T-cell (primary cell): Measurements from ENCODE around the gene LOXHD1. TPM values are rescaled to one million over a fixed set of nuclear protein-coding genes. Genes with fewer than 3 reads are reported as not detected.

Experiments used
- ATAC-seq, 4 experiments: fragments of 200-7000 bp in 3 of 4; fragments of 150-1000 bp in 1 of 4; cut with Tn5 transposase; replicated peaks in 1 of 4; 1 replicate in 3 of 4; 2 replicates in 1 of 4; pipeline ENCODE4 v1.10.0; 2021; ENCODE audit warnings: moderate library complexity in 3 of 4, mild to moderate bottlenecking in 2 of 4, moderate number of reproducible peaks in 1 of 4
- CTCF ChIA-PET, 2 donors: fragments of 300-600 bp; sonication (Branson Sonifier 250); formaldehyde crosslinking; loops; one replicate each; lab custom pipeline; 2022; ENCODE audit warnings: antibody characterized with exemption in 2 of 2; lab: Charles Lee
- POLR2A ChIA-PET, 2 donors: fragments of 300-600 bp; sonication (Branson Sonifier 250); formaldehyde crosslinking; loops; one replicate each; lab custom pipeline; 2022; ENCODE audit warnings: antibody characterized with exemption in 2 of 2; lab: Charles Lee
- DNase-seq, 35 experiments: peaks; one replicate each; pipeline versions ENCODE4 v3.0.0 to v3.0.0-alpha.2; 2013 to 2023
- H3K27ac ChIP-seq: one replicate; pipeline ENCODE4 v1.5.1; 2013; ENCODE audit warnings: low read length
- H3K27me3 ChIP-seq, 2 experiments: replicated peaks in 1 of 2; 1 replicate in 1 of 2; 2 replicates in 1 of 2; pipeline versions ENCODE4 v1.6.1 to v1.7.0; 2013; ENCODE audit warnings: low read length in 1 of 2, mixed read lengths in 1 of 2; ENCODE audit not compliant: control insufficient read depth in 2 of 2, insufficient read depth in 2 of 2; ENCODE audit errors: extremely low read depth in 1 of 2
- H3K36me3 ChIP-seq, 2 donors: 1 replicate in 1 of 2; 2 replicates in 1 of 2; pipeline versions ENCODE4 v1.6.1 to v1.7.0; 2013; ENCODE audit warnings: low read length in 1 of 2; ENCODE audit not compliant: control insufficient read depth in 2 of 2, insufficient read depth in 1 of 2; ENCODE audit errors: extremely low read depth in 1 of 2
- H3K4me1 ChIP-seq, 2 experiments: 1 replicate in 1 of 2; 2 replicates in 1 of 2; pipeline versions ENCODE4 v1.6.1 to v1.7.0; 2013; ENCODE audit warnings: low read length in 2 of 2, mixed read lengths in 1 of 2; ENCODE audit not compliant: insufficient read depth in 2 of 2, control insufficient read depth in 1 of 2; ENCODE audit errors: extremely low read depth in 1 of 2
- H3K4me3 ChIP-seq, 2 donors: 1 replicate in 1 of 2; 2 replicates in 1 of 2; pipeline versions ENCODE4 v1.5.1 to v1.7.0; 2013; ENCODE audit warnings: mild to moderate bottlenecking in 2 of 2, low read length in 1 of 2, moderate library complexity in 1 of 2; ENCODE audit not compliant: control insufficient read depth in 1 of 2; ENCODE audit errors: extremely low read depth in 1 of 2
- H3K9me3 ChIP-seq: 2 replicates; pipeline ENCODE4 v1.7.0; 2013
- H3K27ac Mint-ChIP-seq, 2 donors: one replicate each; pipeline ENCODE4 v1.8.0; 2020 to 2021; ENCODE audit warnings: mild to moderate bottlenecking in 2 of 2, mixed read lengths in 2 of 2
- H3K27me3 Mint-ChIP-seq, 2 donors: one replicate each; pipeline ENCODE4 v1.8.0; 2021 to 2022; ENCODE audit warnings: mixed read lengths in 2 of 2
- H3K36me3 Mint-ChIP-seq: one replicate; pipeline ENCODE4 v1.8.0; 2021; ENCODE audit warnings: mixed read lengths
- H3K4me1 Mint-ChIP-seq, 3 donors: one replicate each; pipeline ENCODE4 v1.8.0; 2020 to 2022; ENCODE audit warnings: mixed read lengths in 3 of 3, mild to moderate bottlenecking in 1 of 3
- H3K4me3 Mint-ChIP-seq, 3 donors: one replicate each; pipeline ENCODE4 v1.8.0; 2020 to 2022; ENCODE audit warnings: mild to moderate bottlenecking in 3 of 3, mixed read lengths in 3 of 3, moderate library complexity in 3 of 3
- H3K9me3 Mint-ChIP-seq, 3 donors: one replicate each; pipeline ENCODE4 v1.8.0; 2020 to 2022; ENCODE audit warnings: mixed read lengths in 3 of 3
- WGBS: methylation state at CpG from one replicate; pipeline ENCODE4 v1.1.5; 2013; ENCODE audit warnings: missing lambda C conversion rate; ENCODE audit not compliant: insufficient coverage; 5-methylcytosine and 5-hydroxymethylcytosine counted together
- total RNA-seq, 35 experiments: library from RNA in 6 of 35; stranded (reverse) in 6 of 35; fragments of 120-200 nt in 1 of 35; gene quantifications; one replicate each; pipeline versions ENCODE4 v1.2.1 to v1.2.4 and lab custom pipeline; 2013 to 2026

The LOXHD1 gene
- total RNA-seq, 5 donors from 2014 or later (not counting 1 experiment from before 2014, with no cell fraction given) = 0.07 to 0.21 (median 0.15) TPM; not detected in 1

- ChIA-PET CTCF (no interaction called here), POLR2A (no interaction called here)
- H3K9me3 Mint-ChIP-seq = no peaks in the 10 kb centered on the region
- H3K27me3 ChIP-seq = peaks cover 0 to 24% of the 10 kb centered on the region in 2 experiments
- H3K4me3 Mint-ChIP-seq = no peak overlapping the region
- H3K27ac ChIP-seq = no peak overlapping the region
- 89% methylated on average over 3 of the region's 12 CpGs for WGBS
- H3K4me3 ChIP-seq = no peak overlapping the region
- no peaks in the 10 kb centered on the region for H3K36me3 ChIP-seq
- no peak overlapping the region for H3K27ac Mint-ChIP-seq
- H3K9me3 ChIP-seq = no peaks in the 10 kb centered on the region
- H3K36me3 Mint-ChIP-seq = no peaks in the 10 kb centered on the region
- no peaks in the 10 kb centered on the region for H3K4me1 ChIP-seq
- H3K4me1 Mint-ChIP-seq = no peaks in the 10 kb centered on the region
- peaks cover 2 to 6% of the 10 kb centered on the region in 2 donors for H3K27me3 Mint-ChIP-seq
- DNase-seq (no peak), ATAC-seq (no peak)
Observed at GRCh38 chr18:46680784-46681695, 24.0 kb upstream of the LOXHD1 start.

- Histone ChIP-seq H3K27me3 (peaks cover 0 to 24% of the 10 kb centered on the region in 2 experiments), H3K27ac (no peak overlapping the region), H3K4me3 (no peak overlapping the region), H3K36me3 (no peaks in the 10 kb centered on the region), H3K4me1 (no peaks in the 10 kb centered on the region), H3K9me3 (no peaks in the 10 kb centered on the region)
- Mint-ChIP-seq H3K36me3 (no peaks in the 10 kb centered on the region), H3K9me3 (peaks cover 0 to 3% (median 0%) of the 10 kb centered on the region in 3 donors), H3K4me1 (no peaks in the 10 kb centered on the region), H3K27ac (no peak overlapping the region), H3K4me3 (no peak overlapping the region), H3K27me3 (peaks cover 6% of the 10 kb centered on the region in 2 donors)
- ChIA-PET POLR2A (no interaction called here), CTCF (no interaction called here)
- WGBS = 94% methylated on average over 49 of the region's 52 CpGs
- ATAC-seq = no peak
- DNase-seq = no peak
Observed at GRCh38 chr18:46679846-46680598, 23.0 kb upstream of the LOXHD1 start.

- peaks cover 0 to 3% (median 0%) of the 10 kb centered on the region in 3 donors for H3K9me3 Mint-ChIP-seq
- 53% methylated on average over 4 of the region's 10 CpGs for WGBS
- Histone ChIP-seq H3K4me3 (no peak overlapping the region), H3K4me1 (no peaks in the 10 kb centered on the region), H3K36me3 (no peaks in the 10 kb centered on the region), H3K27ac (no peak overlapping the region), H3K27me3 (peaks cover 0 to 24% of the 10 kb centered on the region in 2 experiments), H3K9me3 (no peaks in the 10 kb centered on the region)
- ATAC-seq = no peak
- peaks cover 0 to 2% (median 0%) of the 10 kb centered on the region in 3 donors for H3K4me1 Mint-ChIP-seq
- no peak for DNase-seq
- POLR2A ChIA-PET = no interaction called here
- H3K27me3 Mint-ChIP-seq = peaks cover 6 to 8% of the 10 kb centered on the region in 2 donors
- H3K36me3 Mint-ChIP-seq = no peaks in the 10 kb centered on the region
- no peak overlapping the region for H3K27ac Mint-ChIP-seq
- no peak overlapping the region for H3K4me3 Mint-ChIP-seq
- CTCF ChIA-PET = no interaction called here
Observed at GRCh38 chr18:46678785-46679399, 21.9 kb upstream of the LOXHD1 start.

- ChIA-PET CTCF (interaction anchor here in 1 of 2 donors (0.5 kb wide), 1 partner anchor 13 kb away, joined by 4 read pairs; no protein-coding TSS in a partner anchor), POLR2A (no interaction called here)
- H3K36me3 Mint-ChIP-seq = no peaks in the 10 kb centered on the region
- no peak for ATAC-seq
- H3K4me3 Mint-ChIP-seq = no peak overlapping the region
- Histone ChIP-seq H3K9me3 (no peaks in the 10 kb centered on the region), H3K36me3 (no peaks in the 10 kb centered on the region), H3K4me1 (no peaks in the 10 kb centered on the region), H3K27me3 (peaks cover 0 to 24% of the 10 kb centered on the region in 2 experiments), H3K4me3 (no peak overlapping the region), H3K27ac (no peak overlapping the region)
- no CpG with 5 or more reads among the region's 3 CpGs for WGBS
- H3K4me1 Mint-ChIP-seq = peaks cover 2 to 5% (median 3%) of the 10 kb centered on the region in 3 donors
- no peak for DNase-seq
- peaks cover 6 to 8% of the 10 kb centered on the region in 2 donors for H3K27me3 Mint-ChIP-seq
- peaks cover 0 to 3% (median 0%) of the 10 kb centered on the region in 3 donors for H3K9me3 Mint-ChIP-seq
- no peak overlapping the region for H3K27ac Mint-ChIP-seq
Observed at GRCh38 chr18:46678041-46678440, 21.0 kb upstream of the LOXHD1 start.

- Histone ChIP-seq H3K36me3 (no peaks in the 10 kb centered on the region), H3K4me3 (no peak overlapping the region), H3K4me1 (peaks cover 0 to 1% of the 10 kb centered on the region in 2 experiments), H3K27me3 (peaks cover 0 to 24% of the 10 kb centered on the region in 2 experiments), H3K27ac (no peak overlapping the region), H3K9me3 (no peaks in the 10 kb centered on the region)
- Mint-ChIP-seq H3K27ac (no peak overlapping the region), H3K9me3 (peaks cover 0 to 3% (median 0%) of the 10 kb centered on the region in 3 donors), H3K4me1 (peaks cover 6 to 9% (median 7%) of the 10 kb centered on the region in 3 donors), H3K4me3 (no peak overlapping the region), H3K36me3 (no peaks in the 10 kb centered on the region), H3K27me3 (peaks cover 6 to 8% of the 10 kb centered on the region in 2 donors)
- ChIA-PET POLR2A (no interaction called here), CTCF (interaction anchor here (0.5 kb wide), 2 partner anchors 13 to 538 kb away, joined by 3 to 4 read pairs; no protein-coding TSS in a partner anchor)
- 63% methylated on average over 2 of the region's 2 CpGs for whole genome bisulfite sequencing
- no peak for ATAC-seq
- no peak for DNase-seq
Observed at GRCh38 chr18:46677611-46678010, 20.6 kb upstream of the LOXHD1 start.
